BE2C (cell line): ENCODE data around the gene CALCOCO1.

Experiments
- DNase-seq: peaks from one replicate; pipeline ENCODE4 v3.0.0-alpha.2; 2020
- H3K27me3 ChIP-seq: fragments of 250-450 bp; sonication (Bioruptor Pico); 2 replicates; pipeline ENCODE4 v1.5.1; 2020; ENCODE audit warnings: mild to moderate bottlenecking
- H3K36me3 ChIP-seq: fragments of 250-450 bp; sonication (Bioruptor Pico); 2 replicates; pipeline ENCODE4 v1.5.1; 2020; ENCODE audit warnings: mild to moderate bottlenecking
- H3K4me1 ChIP-seq: fragments of 250-450 bp; sonication (Bioruptor Pico); 2 replicates; pipeline ENCODE4 v1.5.1; 2020
- H3K4me3 ChIP-seq: 2 replicates; pipeline ENCODE4 v1.5.1; 2011; ENCODE audit warnings: low read depth, low read length
- H3K9me3 ChIP-seq: fragments of 250-450 bp; sonication (Bioruptor Pico); 2 replicates; pipeline ENCODE4 v1.5.1; 2020
- TF ChIP-seq, protein P1 (sequence below): IDR thresholded peaks from 2 replicates; pipeline ENCODE4 v1.5.1; 2012; ENCODE audit warnings: mild to moderate bottlenecking, low read depth, low read length

CALCOCO1 gene

DNA sequence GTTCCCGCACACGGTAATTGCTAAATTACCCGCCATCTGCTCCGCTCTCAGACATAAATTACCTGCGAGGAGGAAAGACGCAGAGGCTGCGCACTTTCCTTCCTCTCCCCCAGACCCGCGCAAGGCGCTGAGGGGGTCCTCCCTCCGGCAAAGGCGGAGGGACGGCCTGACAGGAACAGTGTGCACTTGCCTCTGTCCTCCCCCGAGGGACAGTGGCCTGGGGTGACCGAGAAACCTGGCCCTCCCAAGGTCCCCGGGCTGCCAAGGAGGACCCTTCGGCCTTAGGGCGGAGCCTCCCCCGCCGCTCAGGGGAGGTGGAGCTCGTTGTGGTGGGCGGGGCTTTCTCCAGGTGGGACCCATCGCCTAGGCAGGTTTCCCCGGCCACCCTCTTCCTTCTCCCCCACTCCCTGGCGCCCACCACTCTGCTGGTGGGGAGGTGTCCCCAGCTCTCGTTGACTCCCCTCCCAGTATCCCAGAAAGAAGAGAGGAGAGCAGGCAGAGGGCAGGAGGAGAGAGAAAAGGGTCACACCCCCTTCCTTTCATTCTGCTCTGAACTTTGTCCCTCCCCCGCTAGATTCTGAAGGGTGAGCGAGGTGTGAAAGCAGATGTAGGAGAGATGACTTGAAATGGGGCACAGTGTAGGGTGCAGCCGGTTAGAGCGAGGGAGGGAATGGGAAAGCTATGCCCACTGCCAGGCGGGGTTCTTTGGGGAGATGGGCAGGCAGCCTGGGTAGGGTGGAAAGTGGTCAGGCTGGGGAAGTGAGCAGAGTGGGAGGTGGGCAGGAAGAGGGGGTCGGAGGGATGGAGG is 11.4 kb upstream of the CALCOCO1 start:
- DNase-seq, result no peak

DNA sequence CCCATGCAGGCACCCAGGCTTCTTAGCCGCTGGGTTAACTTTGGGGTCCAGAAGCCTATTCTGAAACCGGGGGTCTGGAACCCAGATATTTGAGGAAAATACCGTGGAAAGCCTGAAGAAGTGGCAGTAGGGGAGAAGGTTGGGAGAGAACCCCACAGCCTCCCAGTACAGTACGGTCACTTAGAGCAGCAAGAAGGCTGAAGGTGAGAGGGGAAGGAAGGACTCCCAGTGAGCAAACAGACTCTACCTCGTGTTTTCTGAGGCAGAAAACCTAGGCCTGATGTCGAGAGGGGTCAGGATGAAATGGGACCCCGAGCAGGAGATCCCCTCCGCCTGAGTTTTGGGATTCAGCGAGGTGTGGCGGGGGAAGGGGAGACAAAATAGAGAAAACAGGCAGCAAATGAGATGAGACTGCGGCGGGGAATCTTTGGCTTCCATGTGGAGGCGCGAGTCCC is 10.7 kb upstream of the CALCOCO1 start:
- TF ChIP-seq, protein P1, sequence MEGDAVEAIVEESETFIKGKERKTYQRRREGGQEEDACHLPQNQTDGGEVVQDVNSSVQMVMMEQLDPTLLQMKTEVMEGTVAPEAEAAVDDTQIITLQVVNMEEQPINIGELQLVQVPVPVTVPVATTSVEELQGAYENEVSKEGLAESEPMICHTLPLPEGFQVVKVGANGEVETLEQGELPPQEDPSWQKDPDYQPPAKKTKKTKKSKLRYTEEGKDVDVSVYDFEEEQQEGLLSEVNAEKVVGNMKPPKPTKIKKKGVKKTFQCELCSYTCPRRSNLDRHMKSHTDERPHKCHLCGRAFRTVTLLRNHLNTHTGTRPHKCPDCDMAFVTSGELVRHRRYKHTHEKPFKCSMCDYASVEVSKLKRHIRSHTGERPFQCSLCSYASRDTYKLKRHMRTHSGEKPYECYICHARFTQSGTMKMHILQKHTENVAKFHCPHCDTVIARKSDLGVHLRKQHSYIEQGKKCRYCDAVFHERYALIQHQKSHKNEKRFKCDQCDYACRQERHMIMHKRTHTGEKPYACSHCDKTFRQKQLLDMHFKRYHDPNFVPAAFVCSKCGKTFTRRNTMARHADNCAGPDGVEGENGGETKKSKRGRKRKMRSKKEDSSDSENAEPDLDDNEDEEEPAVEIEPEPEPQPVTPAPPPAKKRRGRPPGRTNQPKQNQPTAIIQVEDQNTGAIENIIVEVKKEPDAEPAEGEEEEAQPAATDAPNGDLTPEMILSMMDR, result no peak
- Histone ChIP-seq H3K4me3 (no peak overlapping the region), H3K36me3 (no peaks in the 10 kb centered on the region), H3K9me3 (no peaks in the 10 kb centered on the region), H3K27me3 (peaks cover 66% of the 10 kb centered on the region), H3K4me1 (no peaks in the 10 kb centered on the region)
- no peak for DNase-seq

More for the DNA sequence above, 11.4 kb upstream of the CALCOCO1 start:
- Histone ChIP-seq H3K36me3 (no peaks in the 10 kb centered on the region), H3K27me3 (peaks cover 69% of the 10 kb centered on the region), H3K4me3 (no peak overlapping the region), H3K9me3 (no peaks in the 10 kb centered on the region), H3K4me1 (no peaks in the 10 kb centered on the region)
- TF ChIP-seq, protein P1, result no peak

DNA sequence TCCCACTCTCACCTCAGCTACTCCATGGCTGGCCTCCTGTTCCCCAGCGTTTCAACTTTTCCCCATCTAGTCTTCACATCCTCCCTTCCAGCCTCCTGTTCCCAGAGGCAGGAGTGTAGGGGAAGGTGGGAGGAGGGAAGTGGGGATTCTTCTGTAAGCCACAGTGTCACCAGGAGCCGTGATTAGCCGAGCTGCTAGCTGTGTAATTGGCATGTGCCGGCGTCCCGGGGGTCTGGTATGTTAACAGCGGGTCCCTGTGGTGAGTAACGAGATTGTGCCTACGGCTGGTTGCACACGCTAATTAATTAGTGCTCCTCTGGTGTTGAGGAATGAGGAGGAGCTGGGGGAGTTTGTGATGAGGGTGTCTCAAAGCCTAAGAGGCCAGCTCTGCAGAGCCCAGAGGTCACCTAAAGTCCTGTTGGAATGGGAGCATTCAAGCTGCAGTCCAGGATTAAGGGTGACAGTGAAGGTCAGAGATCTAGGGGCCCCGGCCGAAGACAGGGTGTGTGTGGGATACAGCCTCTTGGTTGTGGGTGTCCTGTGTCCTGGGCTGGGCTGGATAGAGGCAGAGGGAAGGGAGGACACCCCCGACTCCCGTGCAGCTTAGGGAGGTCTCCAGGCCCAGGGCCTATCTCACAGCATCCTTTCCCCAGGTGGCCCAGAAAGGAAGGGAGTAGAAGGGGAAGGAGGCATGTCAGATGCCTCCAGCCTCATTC is 10.0 kb upstream of the CALCOCO1 start:
- no peak for DNase-seq
- TF ChIP-seq, protein P1, result no peak
- Histone ChIP-seq H3K4me1 (no peaks in the 10 kb centered on the region), H3K36me3 (no peaks in the 10 kb centered on the region), H3K9me3 (no peaks in the 10 kb centered on the region), H3K4me3 (no peak overlapping the region), H3K27me3 (peaks cover 67% of the 10 kb centered on the region)

DNA sequence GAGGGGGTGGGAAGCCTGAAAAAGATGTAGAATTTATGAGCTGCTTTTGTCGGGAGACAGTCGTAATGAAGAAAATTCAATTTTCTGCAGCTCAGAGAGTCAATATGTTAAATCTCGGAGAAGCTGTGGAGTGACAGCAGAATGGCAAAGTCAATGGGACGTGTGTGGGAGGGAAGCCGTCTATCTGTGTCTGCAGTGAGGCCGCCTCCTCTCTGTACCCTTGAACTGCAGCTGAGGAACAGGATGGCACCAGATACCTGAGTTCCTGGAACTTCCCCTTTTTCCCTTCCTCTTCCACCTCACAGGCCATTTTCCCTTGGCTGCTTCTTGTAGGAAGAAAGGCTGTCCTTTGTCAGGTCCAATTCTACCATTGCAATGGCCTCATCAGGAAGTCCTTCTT is 9.3 kb upstream of the CALCOCO1 start:
- H3K27me3 ChIP-seq, result peaks cover 67% of the 10 kb centered on the region
- TF ChIP-seq, protein P1, result no peak
- DNase-seq, result no peak

DNA sequence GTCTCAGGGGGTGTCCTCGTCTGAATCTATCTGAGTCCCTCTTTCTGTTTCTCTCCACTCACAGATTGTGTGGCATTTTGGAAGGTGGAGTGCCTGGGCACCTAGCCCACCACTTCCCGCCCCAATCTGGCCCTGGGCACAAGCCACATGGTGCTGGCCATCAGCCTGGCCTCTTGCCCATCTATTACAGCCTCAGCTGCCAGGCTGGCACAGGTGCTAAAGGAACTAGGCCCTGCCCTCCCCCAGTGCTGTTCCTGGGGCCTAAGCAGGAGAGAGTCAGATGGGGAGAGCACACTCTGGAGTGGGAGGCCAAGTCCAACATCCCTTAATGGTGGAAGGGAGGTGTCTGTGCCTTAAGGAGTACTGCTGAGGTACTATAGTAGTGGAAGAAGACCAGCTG is 8.3 kb upstream of the CALCOCO1 start:
- no peaks in the 10 kb centered on the region for H3K4me1 ChIP-seq
- peaks cover 65% of the 10 kb centered on the region for H3K27me3 ChIP-seq
- H3K36me3 ChIP-seq, result no peaks in the 10 kb centered on the region
- TF ChIP-seq, protein P1, result no peak
- no peaks in the 10 kb centered on the region for H3K9me3 ChIP-seq
- no peak overlapping the region for H3K4me3 ChIP-seq
- no peak for DNase-seq

More for the DNA sequence above, 9.3 kb upstream of the CALCOCO1 start:
- H3K4me3 ChIP-seq, result no peak overlapping the region
- no peaks in the 10 kb centered on the region for H3K36me3 ChIP-seq
- H3K9me3 ChIP-seq, result no peaks in the 10 kb centered on the region
- no peaks in the 10 kb centered on the region for H3K4me1 ChIP-seq

DNA sequence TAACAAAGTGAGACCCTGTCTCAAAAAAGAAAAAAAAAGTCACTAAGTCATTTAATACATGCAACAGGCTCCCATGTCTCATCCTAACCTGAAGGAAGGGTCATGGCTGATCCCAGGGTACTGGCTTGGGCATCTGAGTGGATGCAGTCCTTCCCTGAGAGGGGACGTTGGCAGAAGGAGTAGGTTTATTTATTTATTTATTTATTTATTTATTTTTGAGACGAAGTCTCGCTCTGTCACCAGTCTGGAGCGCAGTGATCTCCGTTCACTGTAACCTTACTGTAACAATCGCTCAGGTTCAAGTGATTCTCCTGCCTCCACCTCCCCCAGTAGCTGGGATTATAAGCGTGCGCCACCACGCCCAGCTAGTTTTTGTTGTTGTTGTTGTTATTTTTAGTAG is 7.2 kb upstream of the CALCOCO1 start:
- TF ChIP-seq, protein P1, result no peak
- H3K27me3 ChIP-seq, result peaks cover 56% of the 10 kb centered on the region
- no peak overlapping the region for H3K4me3 ChIP-seq
- no peaks in the 10 kb centered on the region for H3K36me3 ChIP-seq
- no peak for DNase-seq
- H3K9me3 ChIP-seq, result no peaks in the 10 kb centered on the region
- no peaks in the 10 kb centered on the region for H3K4me1 ChIP-seq
